HG03039 (cell line): ENCODE results near the gene TGM2.

Experiments
- ATAC-seq: cut with Tn5 transposase; IDR thresholded peaks from one replicate; pipeline ENCODE4 v1.9.1; 2021; ENCODE audit warnings: mild to moderate bottlenecking, moderate library complexity; ENCODE audit not compliant: unreplicated experiment

Gene TGM2

GRCh38 chr20:38165089-38165965 lies at the start of gene TGM2:
Gene TGM2, minus strand, starts transcription at chr20:38165270. Its CDS starts 72 bp downstream, at chr20:38165198.
- ATAC-seq: no peak

DNA sequence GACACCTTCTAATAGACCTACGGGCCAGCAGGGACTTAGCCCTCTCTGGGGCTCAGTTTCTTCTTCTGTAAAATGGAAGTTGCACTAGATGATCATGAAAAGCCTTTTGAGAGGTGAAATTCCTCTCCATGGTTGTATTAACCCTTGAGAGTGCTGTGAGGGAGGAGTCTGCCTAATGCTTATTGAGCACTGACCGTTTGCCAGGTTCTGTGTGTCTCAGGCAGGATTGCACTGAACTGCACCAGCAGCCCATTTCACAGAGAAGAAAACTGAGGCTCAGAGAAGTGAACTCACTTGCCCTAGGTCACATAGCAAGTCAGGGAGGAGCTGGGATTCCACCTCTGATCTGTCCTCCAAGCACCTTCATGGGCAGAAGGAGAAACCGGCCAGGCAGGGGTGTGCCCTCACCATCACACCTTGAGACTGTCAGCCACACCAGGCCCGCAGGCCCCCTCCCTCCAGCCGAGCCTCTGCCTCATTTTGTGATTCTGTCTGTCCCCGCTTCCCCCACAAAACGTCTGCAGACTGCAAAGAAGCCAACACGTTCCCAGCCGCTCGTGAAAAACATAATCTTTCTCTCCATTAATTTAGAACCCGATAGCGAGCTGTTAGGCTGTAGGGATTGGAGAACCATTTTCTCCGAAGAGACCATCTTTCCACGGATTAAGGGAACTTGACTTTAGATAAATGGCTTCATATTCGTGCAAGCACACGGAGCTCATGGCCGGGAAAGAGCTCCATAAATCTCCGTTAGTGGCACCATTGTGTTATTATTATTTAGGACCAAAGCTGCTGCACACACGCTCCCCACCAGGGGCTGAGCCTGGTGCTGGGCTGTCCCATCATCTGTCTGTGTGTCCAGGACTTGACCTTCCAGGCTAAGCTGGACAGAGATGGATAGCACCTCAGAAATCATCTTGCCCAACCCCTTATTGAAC lies 49.5 kb upstream of the TGM2 start:
- no peak for ATAC-seq

DNA sequence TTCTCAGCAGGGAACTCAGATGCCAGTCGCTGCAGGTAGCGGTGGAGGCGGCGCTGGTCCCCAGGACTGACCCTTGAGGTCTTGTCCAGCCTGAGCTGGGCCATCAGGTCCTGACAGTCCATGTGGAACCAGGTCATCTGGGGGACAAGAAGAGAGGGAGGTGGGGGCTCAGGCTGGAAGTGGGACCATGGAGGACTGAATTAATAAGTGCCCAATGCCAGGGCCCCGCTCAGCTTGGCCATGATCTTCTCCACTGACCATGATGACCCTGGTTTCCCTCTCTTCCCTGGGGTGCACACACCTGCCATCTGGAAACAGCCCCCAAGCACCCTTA lies 48.5 kb upstream of the TGM2 start:
- no peak for ATAC-seq

DNA sequence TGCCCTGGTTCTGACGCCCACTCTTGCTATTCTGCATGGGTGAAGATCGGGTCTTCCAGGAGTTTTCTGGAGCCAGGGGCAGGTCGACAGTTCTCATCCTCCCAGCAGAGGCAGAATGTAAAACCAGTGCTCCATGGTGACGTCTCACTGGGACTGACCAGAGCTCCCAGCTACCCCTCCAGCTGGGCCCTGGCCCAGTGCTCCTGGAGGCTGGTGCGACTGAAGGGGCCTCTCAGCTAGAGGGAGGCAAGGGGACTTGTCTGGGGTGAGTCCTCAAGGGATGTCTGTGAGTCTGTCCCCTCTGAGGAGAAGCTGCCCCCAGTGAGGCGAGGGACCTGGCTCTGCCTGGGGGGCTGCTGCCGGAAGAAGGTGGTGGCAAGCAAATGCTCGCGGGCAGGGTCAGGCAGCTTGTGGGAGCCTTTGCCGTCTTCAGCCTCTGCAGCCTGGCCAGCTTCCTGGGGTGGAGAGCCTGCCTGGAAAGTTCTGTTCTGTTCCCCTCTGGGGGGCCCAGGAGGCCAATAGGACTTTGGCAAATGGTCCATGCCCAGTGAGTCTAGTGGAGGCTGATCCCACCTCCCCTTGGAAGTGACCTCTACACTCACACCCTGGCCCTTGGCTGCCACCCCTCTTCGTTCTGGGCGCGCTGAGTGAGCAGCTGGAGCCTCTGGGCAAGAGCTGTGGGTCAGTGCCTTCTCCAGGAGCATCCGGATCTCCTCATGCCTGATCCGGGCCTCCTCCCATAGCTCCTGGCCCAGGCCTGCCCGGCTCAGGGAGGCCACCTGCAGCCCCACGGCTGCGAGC lies 47.9 kb upstream of the TGM2 start:
- no peak for ATAC-seq

DNA sequence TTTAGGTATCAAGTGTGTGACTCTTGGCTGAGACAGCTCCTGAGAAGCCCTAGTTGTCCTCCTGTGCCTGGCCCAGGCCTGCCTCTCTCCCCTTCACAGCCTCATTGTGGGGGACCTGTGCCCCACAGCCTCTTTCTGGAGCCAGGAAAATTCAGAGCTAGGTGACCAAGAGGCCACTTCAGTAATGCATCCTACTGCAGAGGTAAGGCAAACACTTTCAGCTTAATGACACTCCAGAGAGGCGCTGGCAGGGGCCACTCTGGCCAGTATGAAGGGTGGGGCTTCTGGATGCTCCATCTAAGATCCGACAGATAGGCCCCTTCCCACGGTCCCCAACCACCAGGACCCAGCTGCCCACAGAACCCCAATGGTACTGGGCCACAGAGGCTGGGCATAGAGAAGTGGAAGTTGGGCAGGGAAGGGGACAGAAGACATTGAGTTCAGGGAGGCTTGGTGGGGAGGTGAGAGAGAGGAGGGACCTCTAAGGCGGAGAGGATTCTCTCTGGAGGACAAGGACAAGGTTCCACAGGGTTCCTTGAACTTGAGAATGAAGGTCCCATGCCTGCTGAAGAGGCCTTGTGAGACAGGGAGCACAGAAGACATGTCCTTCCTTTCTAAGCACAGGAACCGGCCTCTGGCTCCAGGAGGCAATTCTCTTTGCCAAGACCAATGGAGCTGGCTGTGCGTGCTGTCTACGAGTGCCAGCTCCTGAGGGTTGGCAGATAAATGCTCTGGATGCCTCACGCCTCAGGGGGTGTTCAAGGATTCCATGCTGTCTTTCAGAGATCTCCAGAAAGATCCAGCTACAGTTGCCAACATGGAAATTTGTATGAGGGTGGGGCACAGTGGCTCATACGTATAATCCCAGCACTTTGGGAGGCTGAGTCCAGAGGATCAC lies 46.4 kb upstream of the TGM2 start:
- no peak for ATAC-seq

GRCh38 chr20:38210741-38211140 lies 45.7 kb upstream of the TGM2 start:
- no peak for ATAC-seq

GRCh38 chr20:38209736-38210405 lies 44.8 kb upstream of the TGM2 start:
- no peak for ATAC-seq

DNA sequence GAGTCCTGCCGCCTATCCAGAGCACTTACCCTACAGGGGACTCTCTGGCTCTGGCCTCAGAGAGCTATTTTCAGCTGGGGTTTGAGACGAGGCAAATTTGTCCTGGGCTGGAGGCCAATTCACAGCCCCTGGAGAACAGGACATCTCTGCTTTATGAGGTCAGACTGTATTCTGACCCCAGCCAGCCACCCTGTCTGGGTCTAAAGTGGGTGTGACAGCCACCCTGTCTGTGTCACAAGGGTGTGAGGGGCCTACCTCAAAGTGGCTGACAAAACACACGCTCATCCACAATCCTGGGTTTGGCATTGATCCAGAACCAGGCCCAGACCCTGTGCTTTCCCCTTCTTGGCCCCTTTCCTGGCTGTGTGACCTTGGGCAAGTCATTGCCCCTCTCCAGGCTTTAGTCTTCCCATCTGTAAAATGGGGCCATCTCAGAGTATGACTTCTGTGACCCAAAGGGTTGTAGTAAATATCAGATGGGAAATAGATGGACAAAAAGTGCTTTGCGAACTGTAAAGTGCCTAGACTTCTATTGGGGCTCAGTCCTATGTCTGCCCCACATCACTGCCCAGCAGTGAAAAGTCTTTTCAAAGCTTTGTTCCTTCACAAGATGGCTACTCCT lies 44.1 kb upstream of the TGM2 start:
- ATAC-seq: no peak

- no peak for ATAC-seq
Measured at GRCh38 chr20:38208523-38208922, 43.5 kb upstream of the TGM2 start.

GRCh38 chr20:38208088-38208487 lies 43.0 kb upstream of the TGM2 start:
- ATAC-seq: no peak

DNA sequence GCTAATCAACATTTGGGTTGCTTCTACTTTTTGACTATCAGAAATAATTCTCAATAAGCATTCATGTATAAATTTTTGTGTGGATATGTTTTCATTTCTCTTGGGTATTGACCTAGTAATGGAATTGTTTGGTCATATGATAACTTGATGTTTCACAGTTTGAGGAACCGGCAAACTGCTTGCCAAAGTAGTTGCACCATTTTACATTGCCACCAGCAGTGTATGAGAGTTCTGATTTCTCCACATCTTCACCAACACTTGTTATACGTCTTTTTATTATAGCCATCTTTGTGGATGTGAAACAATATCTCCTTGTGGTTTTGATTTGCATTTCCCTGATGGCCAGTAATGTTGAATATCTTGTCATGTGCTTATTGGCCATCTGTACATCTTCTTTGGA lies 42.6 kb upstream of the TGM2 start:
- no peak for ATAC-seq

- ATAC-seq: no peak
Measured at GRCh38 chr20:38205001-38205400, 39.9 kb upstream of the TGM2 start.

DNA sequence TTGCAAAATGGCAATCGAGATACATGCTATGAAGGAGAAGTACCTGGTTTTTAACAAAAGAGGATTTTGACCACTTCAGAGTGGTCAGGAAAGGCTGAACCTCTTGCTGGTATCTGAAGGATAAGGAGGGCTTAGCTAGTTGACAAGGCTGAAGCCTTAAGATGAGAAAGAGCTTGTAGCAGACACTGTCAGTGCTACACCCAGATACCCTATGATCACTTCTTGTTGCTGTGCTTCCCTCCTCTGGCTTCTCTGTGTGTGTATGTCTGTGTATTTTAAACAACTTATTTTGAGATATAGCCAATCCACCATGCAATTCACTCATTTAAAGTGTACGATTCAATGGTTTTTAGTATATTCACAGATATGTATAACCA lies 38.9 kb upstream of the TGM2 start:
- no peak for ATAC-seq

DNA sequence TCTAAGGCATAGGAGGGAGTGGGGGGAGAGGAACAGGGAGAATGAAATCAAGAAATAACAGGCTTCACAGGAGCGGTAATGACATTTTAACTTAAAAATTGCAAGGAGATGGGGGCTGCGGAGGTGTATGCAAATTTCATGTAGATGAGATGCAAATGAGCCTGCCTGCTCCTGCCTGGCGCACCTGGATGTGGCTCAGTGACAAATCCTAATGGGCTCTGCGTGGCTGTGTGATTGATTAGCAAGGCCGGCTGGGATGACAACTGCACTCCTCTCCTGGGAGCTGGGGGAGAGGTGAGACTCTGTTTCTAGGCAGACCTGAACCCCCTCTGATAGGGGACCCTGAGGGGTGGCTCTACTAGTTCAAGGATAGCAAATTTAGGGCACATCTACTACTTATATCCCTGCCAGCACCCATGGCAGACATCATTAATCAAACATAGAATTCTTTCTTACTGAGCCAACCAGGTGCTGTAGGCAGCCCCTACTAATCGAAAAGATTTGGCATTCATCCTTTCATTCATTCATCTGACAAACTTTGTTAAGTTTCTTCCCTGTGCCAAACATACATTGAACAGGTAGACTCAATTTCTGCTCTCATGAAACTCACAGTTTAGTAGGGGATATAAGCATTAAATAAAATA lies 38.4 kb upstream of the TGM2 start:
- ATAC-seq: no peak

DNA sequence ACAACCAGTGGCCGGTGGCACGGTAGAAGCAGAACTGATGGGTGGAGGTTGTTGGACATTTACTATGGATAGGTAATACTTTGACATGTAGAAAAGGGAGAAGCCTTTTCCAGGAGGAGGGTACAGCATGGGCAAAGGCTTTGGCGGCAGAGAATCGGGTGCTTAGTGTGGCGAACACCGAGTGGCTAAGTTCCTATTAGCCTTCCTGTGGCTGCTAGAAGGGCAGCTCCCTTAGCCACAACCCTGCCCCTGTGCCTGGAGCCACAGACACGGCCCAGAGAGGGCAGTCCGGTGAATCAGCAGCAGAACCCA lies 37.9 kb upstream of the TGM2 start:
- no peak for ATAC-seq

- ATAC-seq: no peak
Measured at GRCh38 chr20:38202153-38202981, 37.3 kb upstream of the TGM2 start.

DNA sequence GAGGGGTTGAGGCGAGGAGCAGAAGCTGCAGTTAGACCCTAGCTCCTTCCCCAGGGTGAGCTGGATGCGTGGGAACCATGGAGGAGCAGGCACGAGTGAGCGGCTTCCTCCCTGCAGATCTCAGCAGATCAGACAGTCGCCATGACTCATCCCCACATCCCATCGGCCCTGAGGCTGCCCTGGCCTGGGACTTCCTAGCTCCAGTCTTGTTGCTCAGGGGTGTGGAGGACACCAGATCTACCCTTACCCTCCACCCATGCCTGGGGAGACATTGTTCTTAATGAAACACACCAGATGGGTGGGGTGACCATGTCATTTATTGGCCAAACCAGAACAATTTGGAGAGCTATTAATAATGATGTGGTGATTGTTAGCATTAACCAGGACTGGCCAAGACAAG lies 36.3 kb upstream of the TGM2 start:
- no peak for ATAC-seq

- no peak for ATAC-seq
Measured at GRCh38 chr20:38200646-38201045, 35.6 kb upstream of the TGM2 start.
